NT2/D1 (cell line): ENCODE measurements around the gene SHC2.

Experiments used
- SUZ12 ChIP-seq: IDR thresholded peaks from 2 replicates; pipeline ENCODE4 v1.6.1; 2011; ENCODE audit not compliant: insufficient read length, insufficient read depth; ENCODE audit errors: extremely low read depth
- YY1 ChIP-seq: IDR thresholded peaks from 2 replicates; pipeline ENCODE4 v1.6.1; 2011; ENCODE audit not compliant: insufficient read length, insufficient read depth

GRCh38 chr19:447064-447426 lies 13.8 kb downstream of the SHC2 start:
- no peak for TF ChIP-seq YY1
- TF ChIP-seq SUZ12: no peak
